Smooth muscle cell of trachea (primary cell): Measurements from ENCODE around the gene RPL26. TPM values are rescaled to one million over a fixed set of nuclear protein-coding genes. Genes with fewer than 3 reads are reported as not detected.

Experiments
- total RNA-seq: library from RNA; depleted of rRNA; stranded (reverse); fragments of >200 nt; gene quantifications from 2 replicates; pipeline ENCODE4 v1.2.1, GENCODE V29; 2014

Gene RPL26
- 1,897 and 3,622 TPM in 2 replicates for total RNA-seq

GRCh38 chr17:8383143-8383822 lies at the start of gene RPL26:
Gene RPL26 (minus strand): TSS chr17:8383193. CDS start chr17:8382310, 883 bp downstream.

GRCh38 chr17:8397636-8398035 lies 14.6 kb upstream of the RPL26 start, which contains the start of gene RNF222:
Gene RNF222 (minus strand): TSS chr17:8397827. CDS start chr17:8393461, 4,366 bp downstream.

GRCh38 chr17:8376271-8377067 lies 6.5 kb downstream of the RPL26 start, which contains the start of gene KRABD2:
Gene KRABD2 (minus strand): TSS chr17:8376704.

GRCh38 chr17:8339540-8339939 lies 43.5 kb downstream of the RPL26 start, which contains the start of gene ODF4:
Gene ODF4 (plus strand): TSS chr17:8339840. CDS start chr17:8340052, 212 bp downstream.

Other genes with a start within 250 kb of the RPL26 start
- 3.9 and 9.4 TPM in 2 replicates for gene PER1, start 230.8 kb downstream of the RPL26 start, total RNA-seq
- gene VAMP2, start 220.2 kb downstream of the RPL26 start, total RNA-seq, result 6.5 and 9.5 TPM in 2 replicates
- gene TMEM107, start 206.8 kb downstream of the RPL26 start, total RNA-seq, result 23.3 and 33.7 TPM in 2 replicates
- gene BORCS6, start 193.0 kb downstream of the RPL26 start, total RNA-seq, result 9.6 and 9.9 TPM in 2 replicates
- 1.7 and 30.4 TPM in 2 replicates for gene AURKB, start 172.6 kb downstream of the RPL26 start, total RNA-seq
- gene CTC1, start 135.1 kb downstream of the RPL26 start, total RNA-seq, result 3.3 and 5.6 TPM in 2 replicates
- gene PFAS, start 133.9 kb downstream of the RPL26 start, total RNA-seq, result 14.6 and 28.8 TPM in 2 replicates
- gene RANGRF, start 94.5 kb downstream of the RPL26 start, total RNA-seq, result 10.0 and 10.4 TPM in 2 replicates
- gene SLC25A35, start 87.8 kb downstream of the RPL26 start, total RNA-seq, result 1.3 and 1.5 TPM in 2 replicates
- under 0.01 TPM in 1 of 2 replicates, not detected in the other for gene ARHGEF15, start 73.0 kb downstream of the RPL26 start, total RNA-seq
- gene ODF4, start 43.4 kb downstream of the RPL26 start, total RNA-seq, result not detected in 2 replicates
- not detected in 2 replicates for gene RNF222, start 14.6 kb upstream of the RPL26 start, total RNA-seq
- 47.8 and 55.9 TPM in 2 replicates for gene NDEL1, start 52.7 kb upstream of the RPL26 start, total RNA-seq
- 110 and 121 TPM in 2 replicates for gene MYH10, start 247.5 kb upstream of the RPL26 start, total RNA-seq